GM18526 (cell line): ENCODE results near the gene MAOA.

Source experiments
- POLR2A ChIP-seq: IDR thresholded peaks from 3 replicates; pipeline ENCODE4 v1.6.1; 2011; ENCODE audit not compliant: insufficient read length; ENCODE audit errors: extremely low read depth

The MAOA gene

GRCh38 chrX:43656005-43656494 is at the start of gene MAOA:
MAOA (plus strand) TSS chrX:43656299; CDS start chrX:43656342, 43 bp downstream.
- no peak for TF ChIP-seq POLR2A

- TF ChIP-seq POLR2A: no peak
Observed at GRCh38 chrX:43612400-43612799, 43.7 kb upstream of the MAOA start.

GRCh38 chrX:43615660-43616059 is 40.4 kb upstream of the MAOA start:
- no peak for TF ChIP-seq POLR2A

GRCh38 chrX:43618366-43619205 is 37.5 kb upstream of the MAOA start:
- TF ChIP-seq POLR2A: no peak

GRCh38 chrX:43627147-43627546 is 29.0 kb upstream of the MAOA start:
- no peak for TF ChIP-seq POLR2A

GRCh38 chrX:43627669-43628068 is 28.4 kb upstream of the MAOA start:
- TF ChIP-seq POLR2A: no peak

- no peak for TF ChIP-seq POLR2A
Observed at GRCh38 chrX:43629229-43629628, 26.9 kb upstream of the MAOA start.

GRCh38 chrX:43631841-43632240 is 24.3 kb upstream of the MAOA start:
- no peak for TF ChIP-seq POLR2A

GRCh38 chrX:43633081-43633480 is 23.0 kb upstream of the MAOA start:
- no peak for TF ChIP-seq POLR2A

- TF ChIP-seq POLR2A: no peak
Observed at GRCh38 chrX:43633757-43634156, 22.3 kb upstream of the MAOA start.

- no peak for TF ChIP-seq POLR2A
Observed at GRCh38 chrX:43640482-43640881, 15.6 kb upstream of the MAOA start.

- no peak for TF ChIP-seq POLR2A
Observed at GRCh38 chrX:43641691-43642090, 14.4 kb upstream of the MAOA start.

GRCh38 chrX:43643201-43643600 is 12.9 kb upstream of the MAOA start:
- no peak for TF ChIP-seq POLR2A

- no peak for TF ChIP-seq POLR2A
Observed at GRCh38 chrX:43643662-43644061, 12.4 kb upstream of the MAOA start.

GRCh38 chrX:43644124-43644701 is 11.9 kb upstream of the MAOA start:
- TF ChIP-seq POLR2A: no peak

GRCh38 chrX:43646800-43647199 is 9.3 kb upstream of the MAOA start:
- TF ChIP-seq POLR2A: no peak
